Effector memory CD4-positive, alpha-beta T cell (primary cell): ENCODE data around the gene PHF1.

Source experiments
- DNase-seq, 3 donors: peaks; one replicate each; pipeline ENCODE4 v3.0.0-alpha.2; 2020
- H3K27ac ChIP-seq: 2 replicates; pipeline ENCODE4 v1.7.0; 2013; ENCODE audit warnings: mild to moderate bottlenecking, low read length, moderate library complexity; ENCODE audit not compliant: insufficient read depth, poor library complexity, severe bottlenecking
- H3K27me3 ChIP-seq: replicated peaks from 2 replicates; pipeline ENCODE4 v1.7.0; 2013; ENCODE audit warnings: mild to moderate bottlenecking, low read length; ENCODE audit not compliant: insufficient read depth, control insufficient read depth, poor library complexity, severe bottlenecking
- H3K36me3 ChIP-seq: 2 replicates; pipeline ENCODE4 v1.7.0; 2013; ENCODE audit warnings: mild to moderate bottlenecking, low read length, moderate library complexity; ENCODE audit not compliant: control insufficient read depth, insufficient read depth
- H3K4me1 ChIP-seq: 2 replicates; pipeline ENCODE4 v1.7.0; 2013; ENCODE audit warnings: low read length, mild to moderate bottlenecking; ENCODE audit not compliant: control insufficient read depth, insufficient read depth, poor library complexity, severe bottlenecking
- H3K4me3 ChIP-seq: 2 replicates; pipeline ENCODE4 v1.7.0; 2013; ENCODE audit warnings: low read length, low read depth, mild to moderate bottlenecking; ENCODE audit not compliant: insufficient read depth, poor library complexity, severe bottlenecking
- H3K9me3 ChIP-seq: 2 replicates; pipeline ENCODE4 v1.7.0; 2013; ENCODE audit warnings: mild to moderate bottlenecking, low read length, moderate library complexity; ENCODE audit not compliant: control insufficient read depth

The PHF1 gene

DNA sequence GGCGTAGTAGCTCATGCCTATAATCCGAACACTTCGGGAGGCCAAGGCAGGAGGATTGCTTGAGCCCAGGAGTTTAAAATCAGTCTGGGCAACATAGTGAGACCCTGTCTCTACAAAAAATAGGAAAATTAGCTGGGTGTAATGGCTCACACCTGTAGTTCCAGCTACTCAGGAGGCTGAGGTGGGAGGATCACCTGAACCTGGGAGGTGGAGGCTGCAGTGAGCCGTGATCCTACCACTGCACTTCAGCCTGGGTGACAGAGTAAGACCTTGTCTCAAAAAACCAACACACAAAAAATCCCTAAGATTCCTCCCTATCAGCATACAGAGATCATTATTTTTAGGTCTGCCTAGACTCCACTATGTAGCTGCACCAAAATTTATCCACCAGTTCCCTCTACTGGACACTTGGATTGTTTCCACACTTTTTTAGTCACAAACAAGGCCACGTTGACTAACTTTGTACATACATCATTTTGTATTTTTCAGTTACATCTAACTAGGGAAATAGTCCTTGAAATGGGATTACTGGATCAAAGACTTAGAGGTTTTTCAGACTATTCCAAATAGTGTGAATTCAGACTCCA is 3.6 kb upstream of the PHF1 start:
- no peaks in the 10 kb centered on the region for H3K36me3 ChIP-seq
- no peak for DNase-seq

DNA sequence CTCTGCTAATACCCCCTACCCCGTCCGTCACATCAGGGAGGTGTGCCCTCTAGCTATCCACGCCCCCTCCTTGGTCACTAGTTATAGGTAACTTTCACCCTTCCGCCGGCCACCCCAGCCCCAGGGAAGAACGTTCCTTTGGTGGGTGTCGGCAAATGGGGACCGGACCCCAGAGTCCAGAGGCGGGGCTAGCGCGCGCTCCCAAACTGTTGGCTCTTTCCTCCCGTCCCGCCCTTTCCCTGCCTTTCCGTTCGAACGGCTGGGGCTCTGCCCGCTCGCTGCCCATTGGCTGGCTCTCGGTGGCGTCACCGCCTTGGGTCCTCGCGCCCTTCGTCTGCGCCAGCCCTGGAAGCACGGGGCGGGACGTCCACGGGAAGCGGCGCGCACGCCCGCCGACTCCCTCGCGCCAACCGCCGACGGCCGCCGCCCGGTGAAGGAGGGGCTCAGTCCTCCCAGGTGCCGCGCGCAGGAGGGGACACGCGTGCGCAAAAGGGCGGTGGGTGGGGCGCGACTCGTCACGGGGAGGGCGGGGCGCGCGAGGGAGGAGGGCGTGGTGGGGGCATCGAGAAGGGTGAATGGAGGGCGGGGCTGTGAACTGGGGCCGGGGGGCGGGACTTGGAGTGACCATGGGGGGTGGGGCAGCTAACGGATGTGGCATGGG is 634 bp upstream of the PHF1 start:
- Histone ChIP-seq H3K4me1 (peaks cover 33% of the 10 kb centered on the region), H3K36me3 (peaks cover 28% of the 10 kb centered on the region), H3K4me3 (peak overlapping the region; percentile 70), H3K27me3 (no peaks in the 10 kb centered on the region), H3K27ac (peak overlapping the region; percentile 99), H3K9me3 (no peaks in the 10 kb centered on the region)
- DNase-seq = peak; percentile 97 to 98 (median 97)

More for the DNA sequence above, 3.6 kb upstream of the PHF1 start:
- Histone ChIP-seq H3K4me1 (peaks cover 21% of the 10 kb centered on the region), H3K27me3 (no peaks in the 10 kb centered on the region), H3K9me3 (no peaks in the 10 kb centered on the region), H3K4me3 (no peak overlapping the region), H3K27ac (no peak overlapping the region)

DNA sequence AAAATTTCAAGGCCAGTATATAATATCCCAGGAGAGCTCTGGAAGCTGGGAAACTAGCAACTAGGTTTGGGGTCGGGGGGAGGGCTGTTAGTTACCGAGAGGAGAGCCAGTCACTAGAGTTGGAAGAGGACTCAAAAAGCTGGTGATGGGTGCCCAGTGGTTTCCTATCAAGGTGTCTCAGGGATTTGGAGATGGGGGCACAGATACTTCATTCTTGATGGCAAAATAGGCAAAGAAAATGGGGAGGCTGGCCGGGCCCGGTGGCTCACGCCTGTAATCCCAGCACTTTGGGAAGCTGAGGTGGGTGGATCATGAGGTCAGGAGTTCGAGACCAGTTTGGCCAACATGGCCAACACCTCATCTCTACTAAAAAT is 805 bp downstream of the PHF1 start:
- H3K9me3 ChIP-seq = no peaks in the 10 kb centered on the region
- H3K4me3 ChIP-seq = peak overlapping the region; percentile 89
- H3K27ac ChIP-seq = peak overlapping the region; percentile 99
- peaks cover 46% of the 10 kb centered on the region for H3K4me1 ChIP-seq
- no peaks in the 10 kb centered on the region for H3K27me3 ChIP-seq
- H3K36me3 ChIP-seq = peaks cover 39% of the 10 kb centered on the region
- no peak for DNase-seq

DNA sequence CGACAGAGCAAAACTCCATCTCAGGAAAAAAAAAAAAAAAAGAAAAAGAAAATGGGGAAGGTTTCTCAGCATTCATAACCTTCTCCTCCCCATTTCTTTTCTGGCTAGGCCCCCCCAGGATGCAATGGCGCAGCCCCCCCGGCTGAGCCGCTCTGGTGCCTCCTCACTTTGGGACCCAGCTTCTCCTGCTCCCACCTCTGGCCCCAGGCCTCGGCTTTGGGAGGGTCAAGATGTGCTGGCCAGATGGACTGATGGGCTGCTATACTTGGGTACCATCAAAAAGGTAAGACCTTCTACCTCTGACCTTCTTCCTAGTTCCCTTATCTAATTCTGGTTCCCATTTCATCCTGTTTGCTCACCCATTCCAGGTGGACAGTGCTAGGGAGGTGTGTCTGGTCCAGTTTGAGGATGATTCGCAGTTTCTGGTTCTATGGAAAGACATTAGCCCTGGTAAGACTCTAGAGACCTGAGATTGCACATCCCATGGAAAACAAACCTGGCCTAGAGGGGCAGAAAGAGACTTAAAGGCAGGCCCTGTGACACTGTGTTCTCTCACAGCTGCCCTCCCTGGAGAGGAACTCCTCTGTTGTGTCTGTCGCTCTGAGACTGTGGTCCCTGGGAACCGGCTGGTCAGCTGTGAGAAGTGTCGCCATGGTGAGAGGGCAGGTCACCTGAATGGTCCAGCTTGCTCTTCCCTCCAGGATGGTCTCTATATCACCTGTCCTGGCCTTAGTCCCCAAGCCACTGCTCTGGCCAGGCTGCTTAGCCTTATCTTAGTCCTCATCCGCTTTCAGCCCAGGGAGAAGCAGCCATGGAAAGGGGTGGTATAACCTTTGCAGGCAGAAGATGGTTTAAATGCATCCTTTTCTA is 1.6 kb downstream of the PHF1 start:
- Histone ChIP-seq H3K4me3 (no peak overlapping the region), H3K36me3 (peaks cover 39% of the 10 kb centered on the region), H3K27ac (peak overlapping the region; percentile 99), H3K9me3 (no peaks in the 10 kb centered on the region), H3K4me1 (peaks cover 49% of the 10 kb centered on the region), H3K27me3 (no peaks in the 10 kb centered on the region)
- DNase-seq = no peak

DNA sequence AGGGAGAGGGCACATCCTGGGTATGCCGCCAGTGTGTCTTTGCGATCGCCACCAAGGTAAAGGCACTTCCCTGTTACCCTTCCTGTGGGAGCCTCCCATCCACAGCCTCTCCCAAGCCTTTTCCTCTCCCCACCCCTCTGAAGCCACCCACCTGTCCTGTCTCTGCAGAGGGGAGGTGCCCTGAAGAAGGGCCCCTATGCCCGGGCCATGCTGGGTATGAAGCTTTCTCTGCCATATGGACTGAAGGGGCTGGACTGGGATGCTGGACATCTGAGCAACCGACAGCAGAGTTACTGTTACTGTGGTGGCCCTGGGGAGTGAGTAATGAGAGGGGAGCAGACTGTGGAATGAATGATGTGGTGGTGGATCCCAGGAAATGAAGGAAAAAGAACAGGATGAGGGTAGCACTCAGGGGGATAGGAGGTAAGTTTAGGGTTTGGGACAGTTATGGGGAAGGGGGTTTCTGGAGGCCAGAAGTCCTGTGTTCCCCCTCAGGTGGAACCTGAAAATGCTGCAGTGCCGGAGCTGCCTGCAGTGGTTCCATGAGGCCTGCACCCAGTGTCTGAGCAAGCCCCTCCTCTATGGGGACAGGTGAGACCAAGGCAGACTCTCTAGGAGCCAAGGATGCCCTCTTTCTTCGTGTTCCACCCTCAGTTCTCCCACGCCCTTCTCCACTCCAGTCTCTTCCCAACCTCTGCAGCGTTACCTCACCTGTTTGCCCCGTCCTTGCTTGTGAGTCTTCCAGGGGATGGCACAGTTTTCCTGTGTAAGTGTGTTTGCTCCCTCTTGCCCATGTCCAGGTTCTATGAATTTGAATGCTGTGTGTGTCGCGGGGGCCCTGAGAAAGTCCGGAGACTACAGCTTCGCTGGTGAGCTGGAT is 2.7 kb downstream of the PHF1 start:
- no peaks in the 10 kb centered on the region for H3K9me3 ChIP-seq
- DNase-seq = no peak
- H3K27ac ChIP-seq = peak overlapping the region; percentile 99
- H3K36me3 ChIP-seq = peaks cover 39% of the 10 kb centered on the region
- peaks cover 51% of the 10 kb centered on the region for H3K4me1 ChIP-seq
- H3K27me3 ChIP-seq = no peaks in the 10 kb centered on the region
- H3K4me3 ChIP-seq = no peak overlapping the region

DNA sequence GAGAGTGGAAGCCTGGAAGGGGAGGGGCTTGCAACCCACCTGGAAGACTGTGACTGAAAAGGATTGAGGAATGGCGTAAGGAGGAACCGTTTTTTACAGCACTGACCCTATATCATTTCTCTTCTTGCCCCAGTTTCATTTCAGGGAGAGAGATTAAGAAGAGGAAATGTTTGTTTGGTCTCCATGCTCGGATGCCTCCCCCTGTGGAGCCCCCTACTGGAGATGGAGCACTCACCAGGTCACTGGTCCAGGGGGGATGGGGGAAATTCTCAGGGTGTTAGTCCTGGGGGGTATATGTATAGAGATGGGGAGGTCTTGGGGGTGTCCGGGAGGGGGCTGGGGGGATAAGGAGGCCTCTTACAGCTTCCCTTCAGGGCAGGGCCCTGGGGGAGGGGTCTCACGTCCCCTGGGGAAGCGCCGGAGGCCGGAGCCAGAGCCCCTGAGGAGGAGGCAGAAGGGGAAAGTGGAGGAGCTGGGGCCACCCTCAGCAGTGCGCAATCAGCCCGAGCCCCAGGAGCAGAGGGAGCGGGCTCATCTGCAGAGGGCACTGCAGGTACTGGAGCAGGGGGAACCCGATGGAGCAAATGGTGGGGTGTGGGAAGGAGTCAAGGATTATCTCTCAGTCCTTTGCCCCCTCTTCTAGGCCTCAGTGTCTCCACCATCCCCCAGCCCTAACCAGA is 3.9 kb downstream of the PHF1 start:
- H3K36me3 ChIP-seq = peaks cover 39% of the 10 kb centered on the region
- no peaks in the 10 kb centered on the region for H3K27me3 ChIP-seq
- H3K9me3 ChIP-seq = no peaks in the 10 kb centered on the region
- H3K4me1 ChIP-seq = peaks cover 56% of the 10 kb centered on the region
- H3K27ac ChIP-seq = no peak overlapping the region
- no peak for DNase-seq
- no peak overlapping the region for H3K4me3 ChIP-seq

DNA sequence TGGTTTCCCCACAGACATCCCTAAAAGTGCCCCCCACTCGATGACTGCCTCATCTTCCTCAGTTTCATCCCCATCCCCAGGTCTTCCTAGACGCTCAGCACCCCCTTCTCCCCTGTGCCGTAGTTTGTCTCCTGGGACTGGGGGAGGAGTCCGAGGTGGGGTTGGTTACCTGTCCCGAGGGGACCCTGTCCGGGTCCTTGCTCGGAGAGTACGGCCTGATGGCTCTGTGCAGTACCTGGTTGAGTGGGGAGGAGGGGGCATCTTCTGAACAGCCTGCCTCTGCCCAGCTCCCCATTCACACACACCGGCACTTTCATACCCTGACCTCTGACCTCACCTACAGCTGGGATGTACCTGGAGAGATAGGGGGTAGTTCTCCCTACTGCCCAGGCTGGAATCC is 5.0 kb downstream of the PHF1 start:
- no peak for DNase-seq
- no peaks in the 10 kb centered on the region for H3K9me3 ChIP-seq
- no peak overlapping the region for H3K4me3 ChIP-seq
- H3K4me1 ChIP-seq = peaks cover 54% of the 10 kb centered on the region
- H3K27ac ChIP-seq = peak overlapping the region; percentile 95
- H3K27me3 ChIP-seq = no peaks in the 10 kb centered on the region
- peaks cover 39% of the 10 kb centered on the region for H3K36me3 ChIP-seq

DNA sequence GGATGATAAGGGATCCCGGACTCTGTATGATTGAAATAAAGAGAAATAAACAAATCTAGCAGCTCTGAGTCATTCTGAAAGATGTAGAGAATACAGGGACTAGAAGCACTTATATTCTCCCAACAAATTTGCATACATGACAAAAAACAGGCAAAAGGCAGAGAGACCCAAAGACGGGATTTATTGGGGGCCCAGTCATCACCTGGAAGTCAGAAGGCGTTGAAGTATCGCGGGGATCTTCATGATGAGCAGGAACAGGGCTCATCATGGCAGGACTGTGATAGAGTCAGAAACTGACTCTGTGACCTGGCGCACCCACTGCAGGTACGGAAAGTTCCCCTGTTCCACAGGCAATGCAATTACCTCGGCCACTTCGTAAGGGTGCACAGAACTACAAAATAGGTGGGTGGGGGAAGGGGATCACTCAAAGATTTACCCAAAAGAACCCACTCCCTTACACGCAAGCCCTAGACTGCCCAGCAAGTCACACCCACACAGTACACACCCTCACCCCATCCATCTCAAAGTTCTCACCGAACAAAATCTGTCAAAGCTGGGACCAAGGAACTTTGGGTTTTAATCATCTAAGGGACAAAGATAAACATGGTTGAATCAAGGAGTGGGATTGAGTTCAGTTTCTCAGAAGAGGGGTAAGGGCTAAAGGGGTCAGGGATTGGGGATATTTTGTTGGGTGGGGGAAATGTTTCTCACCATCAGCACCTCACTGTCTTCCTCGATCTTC is 5.7 kb downstream of the PHF1 start:
- Histone ChIP-seq H3K9me3 (no peaks in the 10 kb centered on the region), H3K4me3 (peak overlapping the region; percentile 63), H3K27me3 (no peaks in the 10 kb centered on the region), H3K4me1 (peaks cover 51% of the 10 kb centered on the region), H3K36me3 (peaks cover 39% of the 10 kb centered on the region), H3K27ac (peak overlapping the region; percentile 95)
- DNase-seq = no peak
